Fibroblast of upper back skin (primary cell): ENCODE results near the gene CACNG4.
"Not testable (repeated sequence)": the region's sequence is repeated elsewhere in the genome, so short reads cannot be mapped to it uniquely, and the experiment has no call there.

Experiments used
- DNase-seq: peaks from one replicate; pipeline ENCODE4 v3.0.0-alpha.2; 2013

CACNG4 gene

DNA sequence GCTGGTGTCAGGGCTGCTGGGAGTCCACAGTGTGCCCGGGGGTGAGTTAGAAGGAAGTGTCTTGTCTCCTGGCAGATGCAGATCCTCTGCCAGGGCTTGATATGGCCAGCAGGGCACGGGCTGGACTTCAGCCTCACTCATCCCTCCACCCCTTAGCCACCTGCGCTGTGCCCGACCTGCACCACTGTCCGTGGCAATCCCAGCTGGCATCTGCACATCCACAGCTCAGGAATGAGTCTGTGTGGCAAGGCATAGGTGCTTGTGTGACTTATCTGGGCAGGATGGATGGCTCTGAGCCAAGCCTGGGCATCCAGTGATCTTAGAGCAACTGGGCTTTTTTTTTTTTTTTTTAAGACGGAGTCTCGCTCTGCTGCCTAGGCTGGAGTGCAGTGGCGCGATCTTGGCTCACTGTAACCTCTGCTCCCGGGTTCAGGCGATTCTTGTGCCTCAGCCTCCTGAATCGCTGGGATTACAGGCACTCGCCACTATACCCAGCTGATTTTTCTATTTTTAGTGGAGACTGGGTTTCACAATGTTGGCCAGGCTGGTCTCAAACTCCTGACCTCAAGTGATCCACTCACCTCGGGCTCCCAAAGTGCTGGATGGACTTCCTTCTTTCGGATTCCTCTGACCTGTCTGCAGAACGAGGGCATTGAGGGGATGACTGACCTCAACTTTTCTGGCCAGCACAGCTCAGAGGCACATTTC is 57.4 kb downstream of the CACNG4 start:
- no peak for DNase-seq

GRCh38 chr17:67022451-67022810 is 57.9 kb downstream of the CACNG4 start:
- DNase-seq: no peak

- no peak for DNase-seq
Measured at GRCh38 chr17:67024736-67025135, 60.2 kb downstream of the CACNG4 start.

GRCh38 chr17:67025216-67025792 is 60.8 kb downstream of the CACNG4 start:
- DNase-seq: no peak

GRCh38 chr17:67026341-67026740 is 61.8 kb downstream of the CACNG4 start:
- DNase-seq: peak; percentile 2

- no peak for DNase-seq
Measured at GRCh38 chr17:67027031-67027628, 62.6 kb downstream of the CACNG4 start.

DNA sequence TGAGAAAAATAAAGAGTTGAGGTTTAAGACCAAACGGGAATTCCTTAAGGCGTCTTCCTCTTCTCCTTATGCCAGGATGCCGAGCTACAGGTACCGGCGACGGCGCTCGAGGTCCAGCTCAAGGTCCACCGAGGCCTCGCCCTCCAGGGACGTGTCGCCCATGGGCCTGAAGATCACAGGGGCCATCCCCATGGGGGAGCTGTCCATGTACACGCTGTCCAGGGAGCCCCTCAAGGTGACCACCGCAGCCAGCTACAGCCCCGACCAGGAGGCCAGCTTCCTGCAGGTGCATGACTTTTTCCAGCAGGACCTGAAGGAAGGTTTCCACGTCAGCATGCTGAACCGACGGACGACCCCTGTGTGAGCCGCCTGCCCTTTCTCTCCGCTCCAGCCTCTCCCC is 66.1 kb downstream of the CACNG4 start:
- DNase-seq: no peak

DNA sequence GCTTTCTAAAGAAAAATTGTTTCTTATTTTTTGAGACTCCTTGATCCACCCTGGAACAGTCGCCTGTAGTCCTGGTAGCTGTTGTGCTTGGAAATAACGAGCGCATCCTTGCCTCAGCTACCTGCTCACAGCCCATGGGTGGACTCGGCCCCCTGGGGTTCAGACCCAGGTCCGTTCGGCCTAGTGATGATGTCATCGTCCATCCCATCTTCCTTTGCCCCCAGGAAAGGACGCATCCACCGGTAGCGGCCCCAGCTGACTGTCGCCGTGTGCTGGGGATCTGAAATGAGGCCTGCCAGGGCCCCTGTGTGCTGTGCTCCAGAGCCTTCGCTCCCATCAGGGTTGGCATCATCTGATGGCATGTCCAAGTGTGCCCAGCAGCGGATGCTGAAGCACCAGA is 67.9 kb downstream of the CACNG4 start:
- DNase-seq: no peak

DNA sequence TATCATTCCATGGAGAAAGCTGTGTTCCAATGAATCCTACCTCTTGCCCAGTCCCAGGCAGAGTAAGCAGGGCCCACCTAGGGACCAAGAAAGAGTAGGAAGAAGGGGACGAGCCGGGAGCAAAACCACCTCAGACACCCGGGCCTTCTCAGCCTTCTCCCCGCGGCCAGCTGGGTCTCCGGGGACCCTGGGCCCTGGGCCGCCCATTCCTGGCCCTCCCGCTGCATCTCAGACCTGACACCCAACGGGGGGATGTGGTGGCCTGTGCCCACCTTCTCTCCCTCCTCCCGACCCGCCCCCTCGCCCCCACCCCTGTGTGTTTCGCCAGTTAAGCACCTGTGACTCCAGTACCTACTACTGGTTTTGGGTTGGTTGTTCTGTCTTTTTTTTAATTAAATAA is 68.5 kb downstream of the CACNG4 start:
- DNase-seq: no peak

- no peak for DNase-seq
Measured at GRCh38 chr17:67033613-67034012, 69.1 kb downstream of the CACNG4 start.

DNA sequence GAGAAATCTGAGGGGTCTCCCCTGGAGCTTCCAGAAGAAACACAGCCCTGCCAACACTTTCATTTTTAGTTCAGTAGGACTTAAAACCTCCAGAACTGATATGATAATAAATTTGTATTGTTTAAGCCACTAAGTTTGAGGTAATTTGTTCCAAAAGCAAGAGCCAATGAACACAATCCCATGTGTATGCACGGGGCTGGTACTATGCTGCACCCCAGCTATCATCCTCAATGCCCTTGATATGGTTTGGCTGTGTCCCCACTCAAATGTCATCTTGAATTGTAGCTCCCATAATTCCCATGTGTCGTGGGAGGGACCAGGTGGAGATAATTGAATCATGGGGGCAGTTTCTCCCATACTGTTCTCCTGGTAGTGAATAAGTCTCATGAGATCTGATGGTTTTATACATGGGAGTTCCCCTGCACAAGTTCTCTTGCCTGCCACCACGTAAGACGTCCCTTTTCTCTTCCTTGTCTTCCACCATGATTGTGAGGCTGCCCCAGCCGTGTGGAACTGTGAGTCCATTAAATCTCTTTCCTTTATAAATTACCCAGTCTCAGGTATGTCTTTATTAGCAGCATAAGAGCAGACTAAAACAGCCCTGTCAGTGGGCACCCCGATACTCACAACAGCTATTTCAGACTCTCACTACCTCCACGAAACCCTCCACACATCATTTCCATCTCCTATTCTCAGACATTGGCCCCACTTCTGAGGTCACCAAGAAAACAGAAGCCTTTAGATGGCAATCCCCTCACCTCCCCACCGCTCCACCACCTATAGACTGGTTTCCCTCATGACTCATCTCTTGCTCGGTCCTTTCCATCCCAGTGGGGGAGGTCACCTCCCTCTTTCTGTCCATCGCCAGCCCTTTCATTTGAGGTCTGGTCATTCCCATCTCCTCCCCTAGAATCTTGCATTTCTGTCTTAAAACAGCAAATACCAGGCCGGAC is 70.9 kb downstream of the CACNG4 start:
- DNase-seq: no peak

GRCh38 chr17:67038861-67039365 is 74.4 kb downstream of the CACNG4 start:
- no peak for DNase-seq

DNA sequence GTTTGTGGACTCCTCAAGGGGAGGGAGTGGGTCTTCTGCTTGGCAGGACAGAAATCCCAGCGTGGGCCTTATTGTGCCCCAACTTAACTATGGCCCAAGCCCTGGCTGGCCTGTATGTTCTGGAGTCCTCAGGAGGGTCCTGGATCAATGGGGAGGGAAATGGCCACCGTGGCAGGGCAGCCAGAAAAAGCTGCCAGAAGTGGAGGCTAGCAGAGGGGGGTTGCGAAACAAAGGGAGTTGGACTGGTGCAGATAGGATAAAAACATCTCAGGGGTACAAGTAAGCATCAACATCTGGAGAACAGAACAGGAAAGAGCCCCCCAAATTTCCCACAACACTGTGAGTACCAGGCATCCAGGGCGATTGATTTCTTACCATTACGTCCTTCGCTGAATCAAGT is 76.1 kb downstream of the CACNG4 start:
- no peak for DNase-seq

- DNase-seq: not testable (repeated sequence)
Measured at GRCh38 chr17:67041119-67041518, 76.6 kb downstream of the CACNG4 start.

GRCh38 chr17:67041531-67041930 is 77.0 kb downstream of the CACNG4 start:
- DNase-seq: no peak

DNA sequence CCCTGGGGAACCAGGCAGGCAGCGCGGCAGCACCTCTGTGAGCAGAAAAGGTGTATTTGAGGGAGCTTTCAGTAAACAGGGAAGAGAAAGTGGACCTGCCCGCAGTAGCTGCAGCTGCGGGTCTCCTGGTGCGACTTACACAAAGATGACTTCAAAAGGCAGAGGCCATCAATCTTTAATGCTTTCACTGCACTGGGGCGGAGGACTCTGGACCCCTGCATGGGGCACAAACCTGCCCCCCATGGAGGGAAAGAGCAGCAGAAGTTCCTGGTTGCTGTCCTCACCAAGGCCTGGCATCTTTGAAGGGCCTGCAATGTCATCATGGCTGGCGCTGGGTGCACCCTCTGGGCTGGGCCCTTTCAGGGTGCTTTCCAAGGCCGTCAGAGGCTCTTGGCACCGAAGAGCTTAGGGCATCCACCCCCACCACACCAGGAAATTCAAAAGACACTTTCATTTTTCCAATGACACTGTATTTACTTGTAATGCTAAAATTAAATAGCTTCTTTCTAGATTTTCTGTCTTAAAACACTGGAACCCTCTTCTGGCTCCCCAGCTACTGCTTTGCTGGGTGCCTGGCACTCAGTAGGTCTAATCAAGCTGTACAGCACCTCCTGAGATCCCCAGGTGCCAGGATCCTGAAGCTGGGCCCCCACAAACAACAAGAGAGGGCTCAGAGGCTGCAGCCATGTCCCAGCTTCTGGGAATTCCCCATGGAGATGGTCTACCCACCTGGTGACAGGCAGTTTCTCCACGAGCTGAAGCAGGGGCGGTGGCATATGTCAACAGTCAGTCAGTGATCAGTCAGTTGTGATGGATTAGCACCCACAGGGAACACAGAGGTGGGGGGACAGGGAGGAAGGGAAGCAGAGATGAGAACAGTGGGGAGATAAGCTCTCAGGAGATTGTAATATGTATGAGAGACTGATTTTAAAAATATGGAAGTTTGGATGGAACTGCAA is 77.7 kb downstream of the CACNG4 start:
- no peak for DNase-seq

DNA sequence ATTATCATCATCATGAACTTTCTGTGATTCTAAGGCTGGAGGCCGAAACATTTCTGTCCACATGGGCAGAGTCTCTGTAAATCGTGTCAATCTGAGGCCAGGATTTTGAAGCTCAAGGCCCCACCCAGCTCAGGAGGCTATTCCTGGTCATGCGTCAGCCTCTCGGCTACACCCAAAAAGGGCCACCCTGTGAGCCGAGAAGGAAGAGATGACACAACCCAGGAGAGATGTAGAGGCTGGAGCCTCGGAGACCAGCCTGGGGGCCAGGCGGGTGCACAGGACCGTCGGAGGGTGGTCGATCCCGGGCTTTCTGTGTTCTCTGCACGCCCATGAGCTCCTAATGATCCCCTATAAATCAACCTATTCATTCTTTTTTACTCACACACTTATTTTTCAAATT is 78.8 kb downstream of the CACNG4 start:
- no peak for DNase-seq

DNA sequence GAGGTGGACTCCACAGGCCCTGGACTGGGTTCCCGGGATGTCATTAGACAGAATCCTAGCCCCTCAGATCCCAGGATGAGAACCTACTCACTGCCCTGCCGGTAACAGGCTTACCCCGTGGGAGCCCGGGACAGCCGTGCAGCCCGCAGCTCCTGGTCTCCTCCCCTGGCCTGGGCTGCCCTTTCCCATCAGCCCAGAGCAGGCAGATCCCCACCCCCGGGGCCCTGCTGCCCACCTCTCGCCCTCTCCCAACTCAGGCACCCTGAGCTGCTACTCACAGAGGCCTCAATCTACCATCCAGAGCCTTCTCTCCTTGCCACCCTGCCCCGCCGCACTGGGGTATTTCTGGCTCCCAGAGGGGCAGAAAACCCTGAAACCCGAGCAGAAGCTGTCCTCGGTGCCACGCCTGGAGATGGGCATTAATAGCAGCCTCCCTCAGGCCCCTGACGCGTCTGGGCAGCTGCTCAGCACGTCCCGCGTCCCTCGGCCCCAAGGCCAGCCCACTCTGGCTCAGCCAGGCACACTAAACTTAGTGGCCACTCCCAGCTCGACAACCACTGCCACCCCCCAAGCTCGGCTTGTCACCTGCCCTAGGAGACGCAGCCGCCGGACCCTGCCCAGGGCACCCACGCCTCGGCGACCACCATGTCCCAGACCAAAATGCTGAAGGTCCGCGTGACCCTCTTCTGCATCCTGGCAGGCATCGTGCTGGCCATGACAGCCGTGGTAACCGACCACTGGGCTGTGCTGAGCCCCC is 79.7 kb downstream of the CACNG4 start, which contains the start of gene CACNG1:
Gene CACNG1, plus strand, starts transcription at position 539 of the 757 bp plus-strand sequence. Its CDS starts 107 bp downstream, at position 646.
- DNase-seq: no peak

DNA sequence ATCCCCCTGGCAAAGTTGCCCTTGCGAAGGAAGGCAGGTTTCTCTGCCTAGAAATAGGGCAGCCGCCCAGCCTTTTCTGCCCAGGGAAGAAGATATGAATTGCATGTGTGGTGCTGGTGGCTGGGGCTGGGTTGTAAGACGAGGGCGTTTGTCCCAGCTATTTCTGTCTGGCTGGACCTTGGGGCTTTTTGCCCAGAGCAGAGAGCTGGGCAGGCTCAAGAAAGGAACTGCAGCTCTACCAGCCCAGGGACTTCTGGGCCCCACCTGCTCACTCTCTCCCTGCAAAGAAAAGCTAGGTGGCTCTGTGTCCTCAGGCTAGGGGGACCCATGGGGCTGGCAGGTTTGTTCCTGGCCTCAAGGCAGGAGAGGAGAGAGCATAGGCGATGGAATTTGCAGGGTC is 80.4 kb downstream of the CACNG4 start:
- DNase-seq: no peak

DNA sequence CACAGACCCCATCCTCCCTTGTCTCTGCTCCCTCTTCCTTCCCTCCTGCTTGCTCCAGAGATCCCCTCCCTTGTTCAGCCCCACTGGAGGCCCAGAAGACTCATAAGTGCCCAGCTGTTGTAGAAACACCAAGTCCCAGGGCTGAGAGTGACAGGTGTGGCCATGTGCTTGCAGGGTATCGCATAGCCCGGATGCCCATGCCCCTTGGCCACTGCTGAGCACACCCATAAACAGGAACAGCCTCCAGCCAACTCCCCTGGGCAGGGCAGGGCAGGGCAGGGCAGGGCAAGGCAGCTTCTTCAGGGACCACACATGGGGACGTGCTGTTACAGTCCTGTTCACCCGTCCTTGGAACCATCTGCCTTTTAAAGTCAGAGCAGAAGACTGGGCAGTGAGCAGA is 81.9 kb downstream of the CACNG4 start:
- no peak for DNase-seq

- DNase-seq: no peak
Measured at GRCh38 chr17:67047382-67047781, 82.9 kb downstream of the CACNG4 start.
